OCI-LY3 (cell line): ENCODE data around the gene CARM1.

ENCODE experiments used
- CTCF ChIP-seq: fragments of 200-600, 300-600 bp; sonication (generic); IDR thresholded peaks from 2 replicates; pipeline ENCODE4 v1.5.1; 2014; ENCODE audit warnings: antibody characterized with exemption, low read length, low read depth
- EZH2phosphoT487 ChIP-seq: fragments of 200-600 bp; shearing (Covaris generic); IDR thresholded peaks from 2 replicates; pipeline ENCODE4 v1.6.1; 2018; ENCODE audit warnings: antibody characterized with exemption, mixed run types, low read depth

- TF ChIP-seq EZH2phosphoT487: no peak
- no peak for TF ChIP-seq CTCF
Observed at GRCh38 chr19:10830370-10830769, 41.0 kb upstream of the CARM1 start.
